Head of caudate nucleus (tissue), 42 donors: ENCODE results near the gene AKNAD1.
"Not testable (repeated sequence)": the region's sequence is repeated elsewhere in the genome, so short reads cannot be mapped to it uniquely, and the experiment has no call there.

Experiments
- DNase-seq, 42 donors: peaks; one replicate each; pipeline versions ENCODE4 v3.0.0 to v3.0.0-alpha.2; 2020 to 2021; ENCODE audit warnings: mixed read lengths in 7 of 42
- intact Hi-C: fragments of 100-400 bp; cut with DNase I; formaldehyde crosslinking; loops from one replicate; pipeline ENCODE4 v1.15.0; 2022

The AKNAD1 gene

GRCh38 chr1:108856994-108857393, at the start of gene AKNAD1:
TSS of gene AKNAD1 (minus strand) at chr1:108857094. CDS start at chr1:108852664, 4,430 bp downstream.
- intact Hi-C loops: no loop called here
- DNase-seq: peak in 1 of 42 donors; percentile 17

GRCh38 chr1:108901106-108901505, 44.2 kb upstream of the AKNAD1 start:
- DNase-seq: no peak
- intact Hi-C loops: no loop called here

GRCh38 chr1:108897865-108898720, 41.2 kb upstream of the AKNAD1 start:
- DNase-seq: peak in 23 of 42 donors; percentile 21 to 82 (median 57)
- intact Hi-C loops: loop anchor here (5.0 to 10.0 kb wide), 3 partner anchors 71 to 203 kb away; partner anchors contain the start of genes PRPF38B and STXBP3

GRCh38 chr1:108896146-108897145, 39.6 kb upstream of the AKNAD1 start:
- intact Hi-C loops: loop anchor here (5.0 to 10.0 kb wide), 3 partner anchors 69 to 202 kb away; partner anchors contain the start of genes PRPF38B and STXBP3

GRCh38 chr1:108893141-108893530, 36.2 kb upstream of the AKNAD1 start:
- no peak for DNase-seq
- intact Hi-C loops: loop anchor here (10.0 kb wide), 1 partner anchor 198 kb away; the partner anchor contains the start of gene PRPF38B

More at GRCh38 chr1:108896146-108897145, 39.6 kb upstream of the AKNAD1 start:
- peak in 30 of 42 donors; percentile 22 to 74 (median 41) for DNase-seq

- intact Hi-C loops: loop anchor here (10.0 kb wide), 1 partner anchor 198 kb away; the partner anchor contains the start of gene PRPF38B
- no peak for DNase-seq
Observed at GRCh38 chr1:108892356-108893140, 35.7 kb upstream of the AKNAD1 start.

GRCh38 chr1:108889706-108890384, 33.0 kb upstream of the AKNAD1 start:
- no peak for DNase-seq
- intact Hi-C loops: loop anchor here (10.0 kb wide), 1 partner anchor 195 kb away; the partner anchor contains the start of gene PRPF38B

- DNase-seq, intact Hi-C loops: not testable (repeated sequence)
Observed at GRCh38 chr1:108889006-108889645, 32.2 kb upstream of the AKNAD1 start.

GRCh38 chr1:108886292-108886691, 29.4 kb upstream of the AKNAD1 start:
- DNase-seq: no peak
- intact Hi-C loops: no loop called here

GRCh38 chr1:108884968-108885367, 28.1 kb upstream of the AKNAD1 start:
- no peak for DNase-seq
- intact Hi-C loops: no loop called here

GRCh38 chr1:108882837-108883236, 25.9 kb upstream of the AKNAD1 start:
- DNase-seq: no peak
- intact Hi-C loops: no loop called here

GRCh38 chr1:108881369-108881768, 24.5 kb upstream of the AKNAD1 start:
- intact Hi-C loops: no loop called here
- no peak for DNase-seq

- intact Hi-C loops: no loop called here
- no peak for DNase-seq
Observed at GRCh38 chr1:108880850-108881249, 24.0 kb upstream of the AKNAD1 start.

- intact Hi-C loops: no loop called here
- DNase-seq: no peak
Observed at GRCh38 chr1:108878678-108879077, 21.8 kb upstream of the AKNAD1 start.

GRCh38 chr1:108878160-108878469, 21.2 kb upstream of the AKNAD1 start:
- DNase-seq: no peak
- intact Hi-C loops: no loop called here

- DNase-seq: peak in 18 of 42 donors; percentile 14 to 74 (median 32)
- intact Hi-C loops: loop anchor here (2.0 kb wide), 1 partner anchor 61 kb away; no protein-coding TSS in a partner anchor
Observed at GRCh38 chr1:108877348-108878159, 20.7 kb upstream of the AKNAD1 start.
